ENCODE data around the gene CHTF18. TPM values are rescaled to one million over a fixed set of nuclear protein-coding genes. Genes with fewer than 3 reads are reported as not detected.

CHTF18 gene
- total and polyA plus RNA-seq, 2 experiments from 2014 or later: 61.3 to 129 TPM

- no peaks in the 10 kb centered on the region for H3K4me1 ChIP-seq (ENCODE audit: insufficient read depth)
- no peak overlapping the region for H3K4me3 ChIP-seq
- H3K4me1 Mint-ChIP-seq: no peaks in the 10 kb centered on the region
- H3K27me3 ChIP-seq (ENCODE audit: insufficient read depth): no peaks in the 10 kb centered on the region
- DNase-seq (ENCODE audit: low spot score) (no peak), ATAC-seq (no peak)
- no peaks in the 10 kb centered on the region for H3F3A ChIP-seq (replicated peaks; ENCODE audit: low read depth)
- H3K4me3 Mint-ChIP-seq: no peak overlapping the region
- H3K36me3 ChIP-seq (ENCODE audit: insufficient read depth): 0 out of 2 replicates have a peak, but pooled peaks cover 3% of the 10 kb centered on the region
- H3K9me2 ChIP-seq (ENCODE audit: insufficient read depth): no peaks in the 10 kb centered on the region
- no peak overlapping the region for H3K27ac Mint-ChIP-seq
- H3K79me2 ChIP-seq (replicated peaks; ENCODE audit: insufficient read depth): no peaks in the 10 kb centered on the region
- peaks cover 8% of the 10 kb centered on the region for H3K27me3 Mint-ChIP-seq (ENCODE audit: insufficient read depth, low read depth, poor library complexity)
- H3K4me2 ChIP-seq: no peak overlapping the region
- TF ChIP-seq EZH2 (IDR thresholded peaks at IDR 0.05; ENCODE audit: low read depth, unreplicated experiment) (no peak), EZH2phosphoT487 (IDR thresholded peaks at IDR 0.05; ENCODE audit: unreplicated experiment) (no peak), REST (IDR thresholded peaks at IDR 0.05; ENCODE audit: unreplicated experiment) (no peak), CREB1 (CRISPR knock-in tag; IDR thresholded peaks at IDR 0.05; ENCODE audit: low read depth) (no peak), NANOG (IDR thresholded peaks at IDR 0.05; ENCODE audit: borderline replicate concordance) (no peak), CTCF (conservative IDR thresholded peaks at IDR 0.05; ENCODE audit: low read depth in 2 of 2) (no peak), ZNF114 (CRISPR knock-in tag; IDR thresholded peaks at IDR 0.05) (no peak), STAT1 (IDR thresholded peaks at IDR 0.05; ENCODE audit: unreplicated experiment) (no peak), ZNF331 (CRISPR knock-in tag; IDR thresholded peaks at IDR 0.05; ENCODE audit: low read depth) (no peak), ZNF462 (CRISPR knock-in tag; IDR thresholded peaks at IDR 0.05) (no peak), POLR2AphosphoS5 (IDR thresholded peaks at IDR 0.05; ENCODE audit: low read depth) (no peak), ETS1 (IDR thresholded peaks at IDR 0.05) (no peak), JUNB (IDR thresholded peaks at IDR 0.05; ENCODE audit: unreplicated experiment) (no peak)
- H3K27ac ChIP-seq (ENCODE audit: low read depth): no peak overlapping the region
- H3K9me3 Mint-ChIP-seq: peaks cover 14% of the 10 kb centered on the region
- peaks cover 4% of the 10 kb centered on the region; the same call in 1 of the 3 replicates for H3K36me3 Mint-ChIP-seq (ENCODE audit: low read depth)
- H2AFZ ChIP-seq: no peak overlapping the region
- H4K20me1 ChIP-seq (replicated peaks; ENCODE audit: insufficient read depth): no peaks in the 10 kb centered on the region
Observed at GRCh38 chr16:831571-832413, 43.4 kb downstream of the CHTF18 start.
